K562 (cell line): ENCODE results near the gene DPP9. TPM values are rescaled to one million over a fixed set of nuclear protein-coding genes. Genes with fewer than 3 reads are reported as not detected.
A peak's percentile ranks its signal among the peaks of the same experiment; 100 is the strongest.

Experiments
- ATAC-seq: fragments of 200-7000 bp; cut with Tn5 transposase; 3 replicates; pipeline ENCODE4 v1.9.1; 2020; ENCODE audit warnings: moderate library complexity
- BruUV-seq: library from RNA; stranded (reverse); fragments of 400-500 nt; replicated peaks from 2 replicates; lab custom pipeline; 2021; lab: Mats Ljungman, UMichigan
- CTCF ChIA-PET: fragments of 300-600 bp; formaldehyde crosslinking; extraction: SDS; loops from one replicate; lab custom pipeline; 2021; ENCODE audit warnings: low intra/inter-chr PET ratio; lab: Yijun Ruan, JAX
- POLR2A ChIA-PET: fragments of 300-600, 350-650 bp; sonication (Branson Sonifier 250); formaldehyde crosslinking; extraction: SDS; loops from one replicate; lab custom pipeline; 2021; ENCODE audit warnings: antibody characterized with exemption, inconsistent platforms; lab: Yijun Ruan, JAX
- DNase-seq, 4 experiments: peaks; one replicate each; pipeline versions ENCODE4 v3.0.0 to v3.0.0-alpha.2; 2011 to 2018; ENCODE audit warnings: low spot score in 3 of 4, mixed read lengths in 3 of 4; ENCODE audit errors: extremely low read depth in 1 of 4
- FAIRE-seq: peaks from 2 replicates; lab custom pipeline; 2011; peaks lifted over from hg19 to GRCh38; lab: Jason Lieb, UNC
- H2AFZ ChIP-seq: 2 replicates; pipeline ENCODE4 v1.6.0; 2011; ENCODE audit warnings: low read depth, low read length, control low read depth, inconsistent platforms
- H3K27ac ChIP-seq: fragments of 200-600 bp; 3 replicates; pipeline ENCODE4 v1.8.0; 2011; ENCODE audit warnings: low read depth, mild to moderate bottlenecking, control low read depth, inconsistent platforms, low read length, moderate library complexity, mixed read lengths; ENCODE audit errors: extremely low read depth
- H3K27me3 ChIP-seq, 2 experiments: fragments of 300-600 bp in 1 of 2; 2 replicates in 1 of 2; 3 replicates in 1 of 2; pipeline versions ENCODE4 v1.6.0 to v1.8.0; 2011; ENCODE audit warnings: inconsistent platforms in 2 of 2, low read length in 2 of 2, mild to moderate bottlenecking in 1 of 2, mixed read lengths in 1 of 2, moderate library complexity in 1 of 2; ENCODE audit not compliant: control insufficient read depth in 2 of 2, insufficient read depth in 2 of 2
- H3K36me3 ChIP-seq: fragments of 300-600 bp; 3 replicates; pipeline ENCODE4 v1.8.0; 2011; ENCODE audit warnings: mild to moderate bottlenecking, low read length, inconsistent platforms; ENCODE audit not compliant: control insufficient read depth, insufficient read depth
- H3K4me1 ChIP-seq, 2 experiments: fragments of 200-600 bp in 1 of 2; replicated peaks in 1 of 2; 2 replicates in 1 of 2; 3 replicates in 1 of 2; pipeline versions ENCODE4 v1.5.1 to v1.8.0; 2011; ENCODE audit warnings: inconsistent platforms in 2 of 2, low read length in 2 of 2, mild to moderate bottlenecking in 1 of 2, mixed read lengths in 1 of 2, moderate library complexity in 1 of 2; ENCODE audit not compliant: control insufficient read depth in 2 of 2, insufficient read depth in 2 of 2
- H3K4me2 ChIP-seq: 2 replicates; pipeline ENCODE4 v1.6.1; 2011; ENCODE audit warnings: low read length, control low read depth, inconsistent platforms, mixed read lengths; ENCODE audit not compliant: insufficient read depth
- H3K4me3 ChIP-seq: fragments of 200-600 bp; sonication (generic), shearing (Covaris generic); 2 replicates; pipeline ENCODE4 v1.5.1; 2016; ENCODE audit warnings: control low read depth, inconsistent platforms
- H3K79me2 ChIP-seq: fragments of 200-600 bp; 3 replicates; pipeline ENCODE4 v1.8.0; 2011; ENCODE audit warnings: low read length, inconsistent platforms; ENCODE audit not compliant: control insufficient read depth, insufficient read depth
- H3K9ac ChIP-seq, 2 experiments: 2 replicates each; pipeline versions ENCODE4 v1.6.0 to v1.6.1; 2011; ENCODE audit warnings: low read depth in 2 of 2, low read length in 2 of 2, control low read depth in 1 of 2, inconsistent platforms in 1 of 2, mild to moderate bottlenecking in 1 of 2, mixed read lengths in 1 of 2; ENCODE audit not compliant: insufficient read depth in 1 of 2
- H3K9me1 ChIP-seq: one replicate; pipeline ENCODE4 v1.6.0; 2011; ENCODE audit warnings: inconsistent platforms, mild to moderate bottlenecking, low read length, moderate library complexity; ENCODE audit not compliant: control insufficient read depth, insufficient read depth
- H3K9me3 ChIP-seq: replicated peaks from 2 replicates; pipeline ENCODE4 v1.5.1; 2011; ENCODE audit warnings: low read depth, low read length, inconsistent platforms; ENCODE audit not compliant: control insufficient read depth, insufficient read depth
- H4K20me1 ChIP-seq: replicated peaks from 2 replicates; pipeline ENCODE4 v1.6.1; 2011; ENCODE audit warnings: low read length, inconsistent platforms, mixed read lengths; ENCODE audit not compliant: control insufficient read depth, insufficient read depth
- CBFA2T2 ChIP-seq: fragments of 450-650 bp; conservative IDR thresholded peaks from 2 replicates; pipeline ENCODE4 v1.6.1; 2017; ENCODE audit warnings: mild to moderate bottlenecking
- GABPA ChIP-seq: fragments of 200-800 bp; sonication (Bioruptor generic); conservative IDR thresholded peaks from 2 replicates; pipeline ENCODE4 v1.6.1; 2016; ENCODE audit warnings: low read depth, missing genetic modification characterization, missing compliant biosample characterization
- HDAC1 ChIP-seq, 2 experiments: fragments of 450-650 bp; IDR thresholded peaks; 2 replicates each; pipeline ENCODE4 v1.6.1; 2016 to 2017; ENCODE audit warnings: inconsistent platforms in 1 of 2, mild to moderate bottlenecking in 1 of 2, moderate library complexity in 1 of 2
- JUND ChIP-seq, 2 experiments: IDR thresholded peaks; 2 replicates in 1 of 2; 3 replicates in 1 of 2; pipeline ENCODE4 v1.6.1; 2011; ENCODE audit warnings: borderline replicate concordance in 2 of 2, low read depth in 2 of 2, low read length in 2 of 2, improper control_type of control experiment in 1 of 2, missing biosample characterization in 1 of 2, missing genetic modification characterization in 1 of 2, missing genetic modification reagents in 1 of 2
- MXI1 ChIP-seq: IDR thresholded peaks from 2 replicates; pipeline ENCODE4 v1.6.1; 2011; ENCODE audit warnings: low read depth, mild to moderate bottlenecking, improper control_type of control experiment, low read length
- RFX1 ChIP-seq: fragments of 450-650 bp; IDR thresholded peaks from 2 replicates; pipeline ENCODE4 v1.6.1; 2016; ENCODE audit warnings: mild to moderate bottlenecking, moderate library complexity
- SMAD1 ChIP-seq: fragments of 150-350 bp; IDR thresholded peaks from 2 replicates; pipeline ENCODE4 v1.6.1; 2014; ENCODE audit warnings: low read length, low read depth; ENCODE audit not compliant: partially characterized antibody
- TAL1 ChIP-seq: fragments of 450-650 bp; IDR thresholded peaks from 2 replicates; pipeline ENCODE4 v1.6.1; 2016; ENCODE audit warnings: mild to moderate bottlenecking
- ZNF354B ChIP-seq: fragments of 250-450 bp; sonication (Bioruptor Pico); IDR thresholded peaks from 2 replicates; pipeline ENCODE4 v1.4.0; 2020
- WGBS: fragments of 100-300 bp; shearing (Covaris generic); methylation state at CpG from one replicate; pipeline ENCODE4 v1.1.6; 2016; ENCODE audit warnings: low coverage, mixed read lengths; ENCODE audit not compliant: insufficient coverage; ENCODE audit errors: missing lambda C conversion rate; 5-methylcytosine and 5-hydroxymethylcytosine counted together
- in situ Hi-C: fragments of 300-500 bp; cut with MboI; formaldehyde crosslinking; loops from 4 replicates; pipeline ENCODE4 v1.15.0; 2018; ENCODE audit warnings: inconsistent platforms, mixed read lengths
- intact Hi-C: fragments of 100-400 bp; cut with micrococcal nuclease; formaldehyde crosslinking; loops from 2 replicates; pipeline ENCODE4 v1.14.2; 2022
- polyA plus RNA-seq, 8 experiments: library from polyadenylated mRNA; depleted of rRNA in 4 of 8; stranded (reverse) in 5 of 8; unstranded in 3 of 8; fragments of >200 nt; fragmentation: Nextera tagmentation in 2 of 8; fragmentation: Illumina TruSeq in 1 of 8; extraction: Ambion mirVana in 2 of 8; extraction: Trizol in 1 of 8; gene quantifications; 2 replicates each; pipeline versions ENCODE4 v1.2.1 to v1.2.3, GENCODE V29; 2011 to 2014; ENCODE audit warnings: inconsistent platforms in 1 of 8, missing spikeins in 1 of 8
- total RNA-seq, 7 experiments: library from RNA; depleted of rRNA in 6 of 7; stranded (reverse); fragments of >200 nt in 6 of 7; fragmentation: Illumina TruSeq in 2 of 7; extraction: Trizol in 2 of 7; gene quantifications; 2 replicates each; pipeline versions ENCODE4 v1.2.1 to v1.2.3, GENCODE V29; 2011 to 2021; ENCODE audit warnings: low replicate concordance in 1 of 7
- TF ChIP-seq, protein P1 (sequence below): fragments of 450-650 bp; IDR thresholded peaks from 2 replicates; pipeline ENCODE4 v1.6.1; 2017; ENCODE audit warnings: antibody characterized with exemption

Gene DPP9
- total and polyA plus RNA-seq, 9 of the 15 experiments (the other 6 are each of a cell fraction or from before 2014, with no cell fraction given) = 0.90 to 66.7 (median 24.5) TPM

- TF ChIP-seq, protein P1, sequence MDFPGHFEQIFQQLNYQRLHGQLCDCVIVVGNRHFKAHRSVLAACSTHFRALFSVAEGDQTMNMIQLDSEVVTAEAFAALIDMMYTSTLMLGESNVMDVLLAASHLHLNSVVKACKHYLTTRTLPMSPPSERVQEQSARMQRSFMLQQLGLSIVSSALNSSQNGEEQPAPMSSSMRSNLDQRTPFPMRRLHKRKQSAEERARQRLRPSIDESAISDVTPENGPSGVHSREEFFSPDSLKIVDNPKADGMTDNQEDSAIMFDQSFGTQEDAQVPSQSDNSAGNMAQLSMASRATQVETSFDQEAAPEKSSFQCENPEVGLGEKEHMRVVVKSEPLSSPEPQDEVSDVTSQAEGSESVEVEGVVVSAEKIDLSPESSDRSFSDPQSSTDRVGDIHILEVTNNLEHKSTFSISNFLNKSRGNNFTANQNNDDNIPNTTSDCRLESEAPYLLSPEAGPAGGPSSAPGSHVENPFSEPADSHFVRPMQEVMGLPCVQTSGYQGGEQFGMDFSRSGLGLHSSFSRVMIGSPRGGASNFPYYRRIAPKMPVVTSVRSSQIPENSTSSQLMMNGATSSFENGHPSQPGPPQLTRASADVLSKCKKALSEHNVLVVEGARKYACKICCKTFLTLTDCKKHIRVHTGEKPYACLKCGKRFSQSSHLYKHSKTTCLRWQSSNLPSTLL = peak; percentile 41; the same call in 1 of the 2 replicates
- peak; percentile 82 for TF ChIP-seq RFX1
- no peak for TF ChIP-seq MXI1
- TF ChIP-seq ZNF354B = no peak
Measured at GRCh38 chr19:4754248-4754647, 30.6 kb upstream of the DPP9 start (continued).

DNA sequence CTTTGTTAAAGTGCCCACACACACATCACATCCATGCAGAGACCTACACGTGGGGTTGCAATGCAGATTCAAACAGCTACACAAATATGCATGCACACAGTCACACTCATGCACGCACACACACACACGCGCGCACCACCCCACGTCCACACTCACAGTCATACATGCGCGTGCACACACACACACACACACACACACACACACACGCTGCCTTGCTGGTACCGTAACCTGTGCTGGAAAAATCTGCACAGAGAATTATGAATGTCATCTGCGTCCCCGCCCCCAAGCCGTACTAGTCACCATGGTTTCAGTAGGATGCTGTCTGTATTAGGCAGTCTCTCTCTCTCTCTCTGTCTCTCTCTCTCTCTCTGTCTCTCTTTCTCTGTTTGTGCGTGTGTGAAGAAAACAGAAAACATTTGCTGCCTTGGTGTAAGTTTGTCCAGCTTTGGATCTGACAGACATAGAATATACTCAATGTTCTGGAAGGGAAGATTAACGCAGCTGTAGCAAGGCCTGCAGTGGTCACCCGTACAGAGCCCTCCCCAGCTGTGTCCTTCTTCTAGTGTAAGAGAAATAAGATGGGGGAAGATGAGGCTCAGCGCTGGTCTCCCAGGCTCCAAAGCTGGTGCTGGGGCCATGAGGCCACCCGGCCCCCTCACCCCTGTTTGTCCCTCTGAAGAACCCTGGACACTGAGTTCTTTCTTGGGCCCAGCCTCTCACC lies 26.4 kb upstream of the DPP9 start:
- Histone ChIP-seq H3K36me3 (no peaks in the 10 kb centered on the region), H3K27ac (no peak overlapping the region), H3K4me3 (no peak overlapping the region), H3K4me2 (no peak overlapping the region), H3K9ac (no peak overlapping the region), H4K20me1 (no peaks in the 10 kb centered on the region), H2AFZ (no peak overlapping the region), H3K79me2 (no peaks in the 10 kb centered on the region), H3K9me1 (no peaks in the 10 kb centered on the region), H3K4me1 (no peaks in the 10 kb centered on the region; a peak in 1 of 5 replicates), H3K9me3 (no peaks in the 10 kb centered on the region), H3K27me3 (peaks cover 32 to 62% of the 10 kb centered on the region in 2 experiments)
- intact Hi-C loops (no loop called here), in situ Hi-C loops (no loop called here)
- WGBS = 25% methylated on average over 18 of the region's 18 CpGs
- ChIA-PET POLR2A (no interaction called here), CTCF (no interaction called here)
- ATAC-seq (peak; percentile 62), DNase-seq (peak in 1 of 4 experiments; percentile 4), FAIRE-seq (no peak)
- BruUV-seq = no TSS peak
- TF ChIP-seq HDAC1 (IDR thresholded peaks at IDR 0.05) = 0 out of 4 replicates have a peak, but pooled peaks of 1 of the 2 experiments have one; percentile 12
- TF ChIP-seq RFX1 = peak; percentile 67; the same call in 1 of the 2 replicates
- TF ChIP-seq CBFA2T2 = no peak
- TF ChIP-seq TAL1 = no peak
- no peak for TF ChIP-seq JUND (IDR thresholded peaks at IDR 0.05; ENCODE audit: borderline replicate concordance, low read depth, low read length)
- TF ChIP-seq JUND (tag; IDR thresholded peaks at IDR 0.05; ENCODE audit: borderline replicate concordance, low read depth, low read length) = no peak
- no peak for TF ChIP-seq GABPA (tag)
- no peak for TF ChIP-seq SMAD1
